Heart left ventricle (tissue), 16 donors: ENCODE measurements around the gene MAGEB17. TPM values are rescaled to one million over a fixed set of nuclear protein-coding genes. Genes with fewer than 3 reads are reported as not detected.

Experiments used
- ATAC-seq, 4 donors: fragments of 200-7000 bp; cut with Tn5 transposase; one replicate each; pipeline ENCODE4 v1.9.1; 2020 to 2022; ENCODE audit warnings: moderate library complexity in 4 of 4, mild to moderate bottlenecking in 3 of 4, moderate number of reproducible peaks in 1 of 4
- DNase-seq, 5 donors: peaks; one replicate each; pipeline ENCODE4 v3.0.0-alpha.2; 2020
- H3K27ac ChIP-seq, 12 donors: fragments of 200-600 bp; sonication (generic) in 4 of 12; one replicate each; pipeline versions ENCODE4 v1.5.0 to v1.8.0; 2016 to 2022; ENCODE audit warnings: mild to moderate bottlenecking in 2 of 12
- H3K27me3 ChIP-seq, 9 donors: fragments of 200-600 bp; sonication (generic) in 2 of 9; one replicate each; pipeline versions ENCODE4 v1.5.1 to v1.8.0; 2016 to 2022; ENCODE audit warnings: mild to moderate bottlenecking in 3 of 9
- H3K36me3 ChIP-seq, 9 donors: fragments of 200-600 bp; sonication (generic) in 2 of 9; one replicate each; pipeline versions ENCODE4 v1.5.0 to v1.8.0; 2018 to 2022; ENCODE audit warnings: mild to moderate bottlenecking in 2 of 9
- H3K4me1 ChIP-seq, 12 donors: fragments of 200-600 bp; sonication (generic) in 4 of 12; one replicate each; pipeline versions ENCODE4 v1.5.0 to v1.8.0; 2016 to 2022; ENCODE audit warnings: mild to moderate bottlenecking in 3 of 12
- H3K4me3 ChIP-seq, 12 donors: fragments of 200-600 bp; sonication (generic) in 4 of 12; one replicate each; pipeline versions ENCODE4 v1.5.0 to v1.8.0; 2017 to 2022; ENCODE audit warnings: mild to moderate bottlenecking in 9 of 12, moderate library complexity in 4 of 12
- H3K9me3 ChIP-seq, 12 donors: fragments of 200-600 bp; sonication (generic) in 4 of 12; one replicate each; pipeline versions ENCODE4 v1.5.0 to v1.8.0; 2016 to 2022; ENCODE audit warnings: mild to moderate bottlenecking in 1 of 12
- CTCF ChIP-seq, 12 donors: fragments of 200-600 bp; sonication (generic) in 4 of 12; IDR thresholded peaks; one replicate each; pipeline versions ENCODE4 v1.5.0 to v1.8.0; 2018 to 2022; ENCODE audit warnings: antibody characterized with exemption in 12 of 12, mild to moderate bottlenecking in 5 of 12
- POLR2A ChIP-seq, 2 donors: fragments of 450-650 bp; IDR thresholded peaks; one replicate each; pipeline ENCODE4 v1.6.1; 2017; ENCODE audit warnings: antibody characterized with exemption in 2 of 2, mild to moderate bottlenecking in 2 of 2, moderate library complexity in 2 of 2
- WGBS, 4 donors: extraction: QIAGEN DNeasy Blood & Tissue Kit in 2 of 4; methylation state at CpG; one replicate each; pipeline versions ENCODE4 v1.1.5 to v1.1.7; 2013 to 2018; 5-methylcytosine and 5-hydroxymethylcytosine counted together
- intact Hi-C, 10 donors: fragments of 100-400 bp; cut with DNase I; formaldehyde crosslinking; loops; one replicate each; pipeline versions ENCODE4 v1.11.1 to v1.14.2; 2022
- polyA plus RNA-seq, 2 donors: library from polyadenylated mRNA; stranded (reverse); fragments of 200-250 nt; gene quantifications; one replicate each; pipeline ENCODE4 v1.2.3, GENCODE V29; 2013
- total RNA-seq, 9 donors: library from RNA; depleted of rRNA in 2 of 9; stranded (reverse); fragments of >200 nt in 2 of 9; fragmentation: NEBNext Ultra II Directional in 3 of 9; extraction: Animal tissue kit (Norgen Biotek cat#: 25700) in 3 of 9; gene quantifications; one replicate each; pipeline versions ENCODE4 v1.1.0 to v1.2.4, GENCODE V29; 2016 to 2023
- donor health status: ischemic (EF 13 %, LVEDD 7.1; RV severe dilation, severe dysfunction).
- donor health status: healthy with polysubstance abuse.
- donor health status: DM: no; HTN: yes; CAD: no.
- donor health status: DM: no; HTN: no; CAD: no.
- donor health status: ischemic (EF 25% LVEDD 6.9; RV normal size, moderate dysfunction).
- donor health status: ischemic (EF 25% LVEDD 5.7; RV mildly dilated, moderate dysfunction).
- donor health status: healthy.
- donor health status: DM: yes; HTN: yes; CAD: no.
- donor health status: ischemic (EF 35%, LVEDD 5.7; RV mildly dilated, moderate dysfunction).
- donor health status: nonischemic (EF 11% LVEDD 7.7; RV severe dilation, severe dysfunction).
- donor health status: DM: yes; HTN: yes; CAD: no.
- donor health status: PGD.
- donor health status: ischemic (EF 29% LVEDD 5.4; RV normal size, mild dysfunction).
- donor health status: nonischemic (EF 23%, LVEDD 6.1; RV moderate dilation, normal function).

Gene MAGEB17
- total and polyA plus RNA-seq, 11 donors: 0.14 to 0.19 (median 0.15) TPM; not detected in 8

- no peaks in the 10 kb centered on the region for H3K4me1 ChIP-seq
- TF ChIP-seq POLR2A (IDR thresholded peaks at IDR 0.05) (no peak), CTCF (IDR thresholded peaks at IDR 0.05) (no peak)
- H3K9me3 ChIP-seq: no peaks in the 10 kb centered on the region
- no peak overlapping the region for H3K4me3 ChIP-seq
- no peak overlapping the region for H3K27ac ChIP-seq
- ATAC-seq: no peak
- DNase-seq: no peak
- H3K36me3 ChIP-seq: no peaks in the 10 kb centered on the region
- intact Hi-C loops: no loop called here
- H3K27me3 ChIP-seq: peaks cover 0 to 28% (median 0%) of the 10 kb centered on the region in 9 donors
- whole genome bisulfite sequencing, 4 donors: 44 to 82% (median 65%) methylated on average over 1 of the region's 1 CpG
Measured at GRCh38 chrX:16134936-16135335, 32.3 kb upstream of the MAGEB17 start.

- DNase-seq (no peak), ATAC-seq (no peak)
- H3K4me1 ChIP-seq: no peaks in the 10 kb centered on the region
- no peak overlapping the region for H3K4me3 ChIP-seq
- WGBS, 4 donors: 57 to 91% (median 71%) methylated on average over 2 of the region's 2 CpGs
- no peaks in the 10 kb centered on the region for H3K36me3 ChIP-seq
- no peaks in the 10 kb centered on the region for H3K9me3 ChIP-seq
- H3K27me3 ChIP-seq: peaks cover 0 to 30% (median 0%) of the 10 kb centered on the region in 9 donors
- H3K27ac ChIP-seq: no peak overlapping the region
- no peak for TF ChIP-seq CTCF (IDR thresholded peaks at IDR 0.05)
- no peak for TF ChIP-seq POLR2A (IDR thresholded peaks at IDR 0.05)
- intact Hi-C loops: no loop called here
Measured at GRCh38 chrX:16136080-16136479, 31.2 kb upstream of the MAGEB17 start.

GRCh38 chrX:16137416-16138107 lies 29.7 kb upstream of the MAGEB17 start:
- Histone ChIP-seq H3K27me3 (peaks cover 0 to 36% (median 0%) of the 10 kb centered on the region in 9 donors), H3K9me3 (no peaks in the 10 kb centered on the region), H3K4me1 (no peaks in the 10 kb centered on the region), H3K36me3 (no peaks in the 10 kb centered on the region), H3K4me3 (no peak overlapping the region), H3K27ac (no peak overlapping the region)
- no peak for DNase-seq
- TF ChIP-seq POLR2A (IDR thresholded peaks at IDR 0.05) (no peak), CTCF (IDR thresholded peaks at IDR 0.05) (no peak)
- no peak for ATAC-seq
- intact Hi-C loops: no loop called here

- no peaks in the 10 kb centered on the region for H3K4me1 ChIP-seq
- H3K4me3 ChIP-seq: no peak overlapping the region
- H3K9me3 ChIP-seq: no peaks in the 10 kb centered on the region
- 54 to 73% (median 65%) methylated on average over 1 of the region's 1 CpG for WGBS, 4 donors
- intact Hi-C loops: no loop called here
- ATAC-seq: no peak
- TF ChIP-seq POLR2A (IDR thresholded peaks at IDR 0.05) (no peak), CTCF (IDR thresholded peaks at IDR 0.05) (peak in 4 of 12 donors; percentile 7 to 24 (median 18))
- DNase-seq: no peak
- no peaks in the 10 kb centered on the region for H3K36me3 ChIP-seq
- peaks cover 0 to 39% (median 0%) of the 10 kb centered on the region in 9 donors for H3K27me3 ChIP-seq
- no peak overlapping the region for H3K27ac ChIP-seq
Measured at GRCh38 chrX:16138108-16138427, 29.2 kb upstream of the MAGEB17 start.
